IMR-90 (cell line): Measurements from ENCODE around the gene NUB1.

Experiments
- CTCF ChIP-seq: conservative IDR thresholded peaks from 2 replicates; pipeline ENCODE4 v1.5.1; 2012; ENCODE audit warnings: mild to moderate bottlenecking, low read depth, low read length, improper control_type of control experiment
- RFX5 ChIP-seq: IDR thresholded peaks from 2 replicates; pipeline ENCODE4 v1.8.0; 2012; ENCODE audit warnings: low read depth, mild to moderate bottlenecking, low read length, moderate library complexity

- no peak for TF ChIP-seq CTCF
- no peak for TF ChIP-seq RFX5
Observed at GRCh38 chr7:151342102-151342646, 562 bp downstream of the NUB1 start.
